NCI-H1417 (cell line): ENCODE results near the gene COL18A1.

ENCODE experiments used
- DNase-seq, 3 experiments: peaks; one replicate each; lab custom pipeline; 2025; lab: John Stamatoyannopoulos, UW

The COL18A1 gene

DNA sequence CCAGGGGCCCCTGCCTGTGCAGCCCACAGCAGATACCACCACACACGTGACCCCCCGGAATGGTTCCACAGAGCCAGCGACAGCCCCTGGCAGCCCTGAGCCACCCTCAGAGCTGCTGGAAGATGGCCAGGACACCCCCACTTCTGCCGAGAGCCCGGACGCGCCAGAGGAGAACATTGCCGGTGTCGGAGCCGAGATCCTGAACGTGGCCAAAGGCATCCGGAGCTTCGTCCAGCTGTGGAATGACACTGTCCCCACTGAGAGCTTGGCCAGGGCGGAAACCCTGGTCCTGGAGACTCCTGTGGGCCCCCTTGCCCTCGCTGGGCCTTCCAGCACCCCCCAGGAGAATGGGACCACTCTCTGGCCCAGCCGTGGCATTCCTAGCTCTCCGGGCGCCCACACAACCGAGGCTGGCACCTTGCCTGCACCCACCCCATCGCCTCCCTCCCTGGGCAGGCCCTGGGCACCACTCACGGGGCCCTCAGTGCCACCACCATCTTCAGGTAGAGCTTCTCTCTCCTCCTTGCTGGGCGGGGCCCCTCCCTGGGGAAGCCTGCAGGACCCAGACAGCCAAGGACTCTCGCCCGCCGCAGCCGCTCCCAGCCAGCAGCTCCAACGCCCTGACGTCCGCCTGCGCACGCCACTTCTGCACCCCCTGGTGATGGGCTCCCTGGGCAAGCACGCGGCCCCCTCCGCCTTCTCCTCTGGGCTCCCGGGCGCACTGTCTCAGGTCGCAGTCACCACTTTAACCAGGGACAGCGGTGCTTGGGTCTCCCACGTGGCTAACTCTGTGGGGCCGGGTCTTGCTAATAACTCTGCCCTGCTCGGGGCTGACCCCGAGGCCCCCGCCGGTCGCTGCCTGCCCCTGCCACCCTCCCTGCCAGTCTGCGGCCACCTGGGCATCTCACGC is 51.0 kb downstream of the COL18A1 start:
- DNase-seq = peak in 2 of 3 experiments; percentile 72 to 73

DNA sequence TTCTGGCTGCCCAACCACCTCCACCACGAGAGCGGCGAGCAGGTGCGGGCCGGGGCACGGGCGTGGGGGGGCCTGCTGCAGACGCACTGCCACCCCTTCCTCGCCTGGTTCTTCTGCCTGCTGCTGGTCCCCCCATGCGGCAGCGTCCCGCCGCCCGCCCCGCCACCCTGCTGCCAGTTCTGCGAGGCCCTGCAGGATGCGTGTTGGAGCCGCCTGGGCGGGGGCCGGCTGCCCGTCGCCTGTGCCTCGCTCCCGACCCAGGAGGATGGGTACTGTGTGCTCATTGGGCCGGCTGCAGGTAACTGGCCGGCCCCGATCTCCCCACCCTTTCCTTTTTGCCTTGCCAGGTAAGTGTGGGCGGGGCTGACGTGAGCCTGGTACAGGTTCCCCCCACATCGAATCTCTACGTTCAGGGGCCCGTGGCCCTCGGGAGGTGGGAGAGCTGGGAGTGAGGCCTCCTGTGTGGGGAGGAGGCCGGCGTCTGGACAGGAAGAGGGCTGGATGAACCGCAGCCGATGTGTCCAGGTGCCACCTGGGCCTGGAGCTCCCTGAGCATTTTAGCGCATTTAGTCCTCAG is 51.7 kb downstream of the COL18A1 start:
- peak in 1 of 3 experiments; percentile 42 for DNase-seq

DNA sequence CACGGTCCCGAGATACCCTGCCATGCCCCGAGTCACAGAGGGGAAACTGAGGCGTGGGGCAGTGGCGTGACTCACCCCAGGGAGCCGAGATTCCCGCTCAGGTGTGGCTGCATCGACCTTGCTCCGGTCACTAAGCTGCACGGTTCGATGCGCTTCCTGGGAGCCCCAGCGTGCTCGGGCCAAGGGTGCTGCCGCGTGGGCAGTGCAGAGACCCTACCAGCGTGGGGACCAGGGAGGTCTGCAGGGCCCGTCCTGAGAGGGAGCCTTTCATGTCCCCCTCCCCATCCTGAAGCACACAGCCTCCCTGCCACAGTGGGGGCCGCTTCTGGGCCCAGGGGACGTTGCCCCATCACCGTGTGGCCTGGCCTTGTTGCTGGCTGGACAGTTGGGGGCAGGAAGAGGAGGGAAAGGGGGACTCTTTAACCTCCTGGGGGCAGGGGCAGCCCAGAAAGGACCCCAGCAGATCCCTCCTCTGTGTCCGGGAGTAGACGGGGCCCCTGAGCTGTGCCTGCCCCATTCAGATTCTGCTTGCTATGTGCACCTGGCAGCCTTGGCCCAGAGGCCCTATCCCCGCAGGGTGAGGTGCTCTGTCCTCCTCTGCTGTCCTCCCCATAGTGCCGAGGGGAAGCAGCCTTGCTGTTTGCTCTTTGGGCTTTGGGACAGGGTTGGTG is 52.3 kb downstream of the COL18A1 start:
- no peak for DNase-seq

DNA sequence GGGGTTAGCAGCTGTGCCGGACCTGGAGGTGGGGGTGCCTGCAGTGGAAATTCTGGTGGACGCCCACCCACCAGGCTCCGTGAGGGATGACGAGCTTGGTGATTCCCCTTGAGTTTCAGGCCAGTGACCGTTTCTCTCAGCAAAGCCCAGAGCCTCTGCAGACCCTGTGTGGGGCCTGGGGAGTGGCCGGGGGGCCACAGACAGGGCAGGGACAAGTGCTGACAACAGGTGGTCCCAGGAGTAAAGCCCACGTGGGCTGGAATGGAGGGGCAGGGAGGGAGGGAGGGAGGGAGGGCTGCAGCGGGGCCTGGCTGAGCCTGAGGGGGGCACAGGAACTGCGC is 52.8 kb downstream of the COL18A1 start:
- DNase-seq = no peak

DNA sequence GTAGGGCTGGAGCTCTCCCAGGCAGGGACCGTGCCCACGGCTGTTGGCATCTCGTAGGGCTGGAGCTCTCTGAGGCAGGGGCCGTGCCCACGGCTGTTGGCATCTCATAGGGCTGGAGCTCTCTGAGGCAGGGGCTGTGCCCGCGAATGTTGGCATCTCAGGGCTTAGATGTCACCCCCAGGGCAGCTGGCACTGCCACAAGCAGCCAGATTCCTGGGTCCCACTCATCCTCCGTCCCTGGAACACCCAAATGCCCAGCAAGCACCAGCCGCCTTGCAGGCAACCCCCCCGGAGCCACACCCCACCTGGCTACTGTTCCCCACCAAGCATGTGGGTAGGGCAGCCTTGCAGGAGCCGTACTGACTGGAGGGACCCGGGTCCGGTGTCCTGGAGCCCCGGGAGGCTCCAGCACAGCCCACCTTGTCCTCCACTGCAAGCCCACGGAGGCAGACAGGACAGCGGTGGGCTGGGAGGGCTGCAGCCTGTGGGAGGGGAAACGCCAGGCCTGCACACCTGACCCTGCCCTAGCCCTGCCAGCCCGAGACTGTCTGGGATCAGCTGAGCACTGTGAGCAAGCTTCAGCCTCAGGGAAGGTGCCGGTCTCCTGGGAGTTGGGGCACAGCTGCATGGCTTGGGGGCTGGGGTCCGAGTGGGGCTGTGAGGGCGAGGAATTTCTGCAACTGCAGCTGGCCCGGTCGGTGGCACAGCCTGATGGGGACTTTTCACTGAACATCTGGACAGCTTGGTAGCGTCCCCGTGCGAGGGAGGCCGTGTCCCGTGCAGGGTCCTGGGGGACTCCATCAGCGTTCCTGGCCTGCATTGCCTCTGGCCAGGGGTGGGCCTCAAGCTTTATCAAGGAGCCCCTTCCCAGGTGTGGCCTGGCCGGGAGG is 53.6 kb downstream of the COL18A1 start:
- DNase-seq = no peak

DNA sequence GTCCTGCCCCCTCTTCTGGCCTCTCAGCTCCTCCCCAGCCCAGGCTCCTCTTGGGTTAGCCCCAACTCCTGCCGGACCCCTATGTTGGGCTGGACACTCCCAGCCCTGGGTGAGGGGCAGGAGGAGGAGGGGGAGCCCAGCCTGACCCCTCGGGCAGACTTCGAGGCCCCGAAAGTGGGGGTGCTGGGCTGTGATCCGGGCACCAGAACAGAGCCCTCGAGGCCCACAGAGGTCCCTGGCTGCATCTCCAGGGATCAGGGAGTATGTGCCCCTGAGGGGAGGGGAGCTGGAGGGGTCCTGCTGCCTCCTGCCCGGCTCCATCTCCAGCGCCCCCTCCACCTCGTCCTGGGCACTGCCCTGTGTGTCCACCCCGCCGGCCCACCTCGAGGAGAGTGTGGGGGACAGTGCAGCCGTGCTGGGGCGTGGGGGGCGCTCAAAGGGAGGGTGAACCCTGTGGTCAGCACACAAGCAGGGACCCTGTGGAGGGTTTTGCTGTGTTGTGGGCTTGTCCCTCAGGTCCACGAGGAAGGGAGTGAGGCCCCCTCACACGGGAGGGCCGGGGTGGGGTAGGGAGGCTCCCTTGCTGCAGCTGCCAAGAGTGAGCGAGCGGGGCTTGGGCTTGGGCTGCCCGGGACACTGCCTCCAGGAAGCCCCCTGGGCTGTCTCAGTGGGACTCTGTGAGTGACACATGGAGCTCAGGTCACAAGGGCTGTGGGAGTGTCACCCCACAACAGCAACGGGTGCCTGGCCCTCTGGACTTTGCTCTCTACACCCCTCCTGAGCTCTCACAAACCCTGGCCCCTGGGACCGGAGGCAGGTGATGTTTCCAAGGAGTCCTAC is 54.4 kb downstream of the COL18A1 start:
- DNase-seq = no peak

DNA sequence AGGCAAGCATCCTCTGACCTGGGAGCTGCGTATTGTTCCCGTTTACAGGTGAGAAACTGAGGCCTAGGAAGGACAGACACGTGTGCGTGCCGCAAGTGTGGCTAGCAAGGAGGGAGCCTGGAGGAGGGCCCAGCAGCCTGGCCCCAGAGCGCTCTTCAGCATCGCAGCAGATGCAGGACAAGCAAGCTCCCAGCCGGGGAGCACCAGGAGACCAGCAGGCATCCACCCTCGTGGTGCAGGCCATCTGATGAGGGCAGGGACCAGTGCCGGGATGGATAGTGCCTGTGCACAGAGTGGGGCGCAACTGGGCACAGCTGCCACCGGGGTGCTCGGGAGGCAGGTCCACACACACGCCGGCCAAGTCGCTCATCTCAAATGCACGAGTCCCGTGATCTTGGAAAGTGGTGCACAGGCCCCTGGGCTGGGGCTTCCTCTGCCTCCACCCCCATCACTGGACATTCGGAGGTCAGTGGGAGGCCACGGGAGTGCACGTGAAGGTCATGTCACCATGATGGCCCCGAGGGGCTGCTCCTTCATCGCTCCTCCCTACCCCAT is 55.1 kb downstream of the COL18A1 start:
- no peak for DNase-seq

DNA sequence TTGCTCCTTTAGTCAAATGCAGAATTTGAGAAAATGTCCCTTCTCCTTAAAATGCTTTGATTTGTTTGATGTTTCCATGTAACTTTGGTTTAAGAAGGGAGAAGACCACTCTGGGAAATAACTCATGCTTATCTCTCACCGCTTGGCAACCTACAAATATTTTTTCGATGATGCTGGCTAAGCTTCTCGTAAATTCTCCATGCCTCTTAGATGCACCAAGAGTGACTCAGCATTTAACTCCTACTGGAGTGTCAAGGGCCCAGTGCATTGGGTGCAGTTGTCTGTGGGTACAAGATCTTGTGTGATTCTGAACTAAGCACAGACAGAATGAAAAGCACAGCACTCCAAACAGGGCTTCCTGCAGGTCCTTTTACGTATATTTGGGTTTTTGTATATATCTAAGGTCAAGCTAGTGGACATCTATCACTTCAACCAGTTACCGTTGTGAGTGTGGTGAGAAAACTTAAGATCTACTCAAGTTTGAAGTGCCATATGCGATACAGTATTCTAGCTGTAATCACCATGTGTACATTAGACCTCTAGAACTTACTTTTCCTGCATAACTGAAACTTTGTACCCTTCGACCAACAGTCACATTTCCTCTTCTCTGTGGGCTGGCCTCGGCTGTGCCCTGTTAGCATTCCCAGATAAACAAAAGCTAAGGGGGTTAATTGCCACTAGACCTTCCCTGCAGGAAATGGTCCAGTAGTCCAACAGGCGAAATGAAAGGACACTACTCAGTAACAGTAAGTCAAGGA is 55.8 kb downstream of the COL18A1 start:
- DNase-seq = no peak

DNA sequence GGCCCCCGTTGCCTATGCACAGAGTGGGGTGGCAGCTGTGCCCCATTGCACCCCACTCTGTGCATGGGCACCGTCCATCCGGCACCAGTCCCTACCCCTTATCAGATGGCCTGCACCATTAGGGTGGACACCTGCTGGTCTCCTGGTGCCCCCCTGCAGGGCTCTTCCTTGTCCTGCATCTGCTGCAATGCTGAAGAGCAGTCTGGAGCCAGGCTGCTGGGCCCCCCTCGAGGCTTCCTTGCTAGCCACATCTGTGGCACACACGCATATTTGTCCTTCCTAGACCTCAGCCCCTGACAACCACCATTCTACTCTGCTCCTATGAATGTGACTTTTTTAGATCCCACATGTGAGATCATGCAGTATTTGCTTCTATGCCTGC is 56.4 kb downstream of the COL18A1 start:
- DNase-seq = no peak

DNA sequence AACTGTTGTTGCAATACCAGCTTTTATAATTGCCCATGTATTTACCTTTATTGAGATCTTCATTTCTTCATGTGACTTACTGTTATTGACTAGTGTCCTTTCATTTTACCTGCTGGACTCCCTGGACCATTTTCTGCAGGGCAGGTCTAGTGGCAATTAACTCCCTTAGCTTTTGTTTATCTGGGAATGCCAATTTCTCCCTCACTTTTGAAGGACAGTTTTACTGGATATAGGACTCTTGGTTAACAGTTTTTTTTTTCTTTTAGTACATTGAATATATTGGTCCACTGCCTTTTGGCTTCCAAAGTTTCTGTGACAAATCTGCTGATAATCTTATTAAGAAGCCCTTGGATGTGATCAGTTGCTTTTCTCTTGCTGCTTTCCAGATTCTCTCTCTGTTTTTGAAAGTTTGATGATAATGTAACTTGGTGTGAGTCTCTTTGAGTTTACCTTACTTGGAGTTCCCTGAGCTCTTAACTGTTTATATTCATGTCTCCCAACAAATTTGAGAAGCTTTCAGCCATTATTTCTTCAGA is 56.9 kb downstream of the COL18A1 start:
- no peak for DNase-seq

DNA sequence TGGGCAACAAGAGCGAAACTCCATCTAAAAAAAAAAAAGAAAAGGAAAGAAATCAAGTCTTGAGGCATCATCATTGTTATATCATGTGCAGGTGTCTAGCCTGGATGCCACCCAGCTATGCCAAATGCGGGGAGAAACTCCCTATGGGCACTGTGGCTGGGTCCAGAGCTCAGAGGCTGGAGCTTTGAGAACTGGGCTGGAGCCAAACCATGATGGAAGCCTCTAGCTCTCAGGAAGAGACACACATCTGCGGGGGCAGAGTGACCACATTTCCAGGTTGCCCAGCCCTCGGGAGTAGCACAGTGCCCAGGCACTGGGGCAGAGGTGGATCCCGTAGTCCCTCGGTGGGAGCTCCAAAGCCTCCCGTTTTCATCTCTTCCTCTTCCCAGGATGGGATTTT is 58.9 kb downstream of the COL18A1 start:
- no peak for DNase-seq

DNA sequence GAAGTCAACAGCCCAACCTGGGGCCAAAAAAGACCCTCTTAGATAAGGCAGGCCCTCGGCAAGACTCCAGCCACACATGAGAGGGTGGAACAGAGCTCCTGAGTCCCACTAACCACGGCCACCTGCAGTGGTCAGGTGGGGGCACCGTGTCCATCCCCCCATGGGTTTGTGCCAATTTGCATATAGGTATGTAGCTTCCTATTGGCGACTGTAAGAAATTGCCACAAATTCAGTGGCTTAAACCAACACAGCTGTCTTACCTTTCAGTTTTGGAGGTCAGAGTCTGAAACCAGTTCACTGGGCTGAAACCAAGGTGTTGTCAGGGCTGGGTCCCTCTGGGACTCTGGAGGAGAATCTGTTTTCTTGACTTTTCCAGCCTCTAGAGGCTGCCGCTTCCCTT is 59.3 kb downstream of the COL18A1 start:
- no peak for DNase-seq

DNA sequence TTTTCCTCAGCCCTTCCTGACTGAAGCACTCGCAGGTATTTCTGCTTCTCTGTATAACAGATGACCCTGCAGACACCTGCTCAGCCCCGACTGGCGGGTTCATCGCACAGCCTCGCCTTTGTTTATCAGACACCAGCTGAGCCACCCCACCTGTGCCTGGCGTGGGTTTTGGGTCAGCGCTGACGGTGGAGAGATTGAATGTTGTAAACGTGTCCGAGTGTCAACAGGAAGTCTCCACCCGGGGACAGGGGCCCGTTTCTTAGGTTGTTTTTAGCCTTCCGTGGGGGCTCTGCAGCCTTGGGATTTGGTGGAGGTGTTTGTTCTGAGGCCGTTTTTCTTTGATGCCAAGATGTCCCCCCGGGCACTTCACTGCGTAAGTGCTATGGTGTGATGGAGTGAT is 60.1 kb downstream of the COL18A1 start:
- peak; percentile 20 to 75 (median 37) for DNase-seq

DNA sequence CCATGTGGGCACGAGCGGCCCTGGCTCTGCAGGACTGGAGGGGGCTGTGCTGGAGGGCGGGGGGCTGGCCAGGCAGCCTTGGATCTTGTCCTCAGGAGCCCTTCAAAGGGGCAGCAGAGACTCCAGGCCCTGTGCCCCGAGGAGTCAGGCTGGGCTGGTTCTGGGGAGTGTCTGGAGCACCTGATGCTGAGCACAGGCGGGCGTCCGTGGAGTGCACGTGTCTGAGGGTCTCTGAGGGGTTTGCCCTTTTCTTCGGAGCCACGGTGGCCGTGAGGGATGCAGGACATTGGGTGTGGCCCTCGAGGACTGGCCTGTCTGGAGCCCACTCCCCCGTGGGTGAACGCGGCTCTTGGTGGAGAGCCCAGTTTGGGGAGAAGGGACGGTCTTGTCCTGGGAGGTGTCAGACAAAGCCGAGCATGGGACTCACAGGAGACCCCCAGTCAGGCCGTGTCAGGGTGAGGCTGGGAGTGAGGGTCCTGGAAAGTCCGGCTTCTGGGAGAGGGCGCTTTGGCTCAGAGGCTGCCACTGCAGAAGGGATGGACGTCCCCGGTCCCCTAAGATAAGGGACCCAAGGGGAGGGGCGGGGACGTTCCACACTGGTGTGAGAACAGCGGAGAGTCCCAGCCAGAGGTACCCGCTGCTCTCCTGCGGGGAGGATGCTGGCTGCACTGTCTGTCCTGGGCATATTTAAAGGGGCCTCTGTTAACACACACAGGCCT is 60.8 kb downstream of the COL18A1 start:
- DNase-seq = no peak

DNA sequence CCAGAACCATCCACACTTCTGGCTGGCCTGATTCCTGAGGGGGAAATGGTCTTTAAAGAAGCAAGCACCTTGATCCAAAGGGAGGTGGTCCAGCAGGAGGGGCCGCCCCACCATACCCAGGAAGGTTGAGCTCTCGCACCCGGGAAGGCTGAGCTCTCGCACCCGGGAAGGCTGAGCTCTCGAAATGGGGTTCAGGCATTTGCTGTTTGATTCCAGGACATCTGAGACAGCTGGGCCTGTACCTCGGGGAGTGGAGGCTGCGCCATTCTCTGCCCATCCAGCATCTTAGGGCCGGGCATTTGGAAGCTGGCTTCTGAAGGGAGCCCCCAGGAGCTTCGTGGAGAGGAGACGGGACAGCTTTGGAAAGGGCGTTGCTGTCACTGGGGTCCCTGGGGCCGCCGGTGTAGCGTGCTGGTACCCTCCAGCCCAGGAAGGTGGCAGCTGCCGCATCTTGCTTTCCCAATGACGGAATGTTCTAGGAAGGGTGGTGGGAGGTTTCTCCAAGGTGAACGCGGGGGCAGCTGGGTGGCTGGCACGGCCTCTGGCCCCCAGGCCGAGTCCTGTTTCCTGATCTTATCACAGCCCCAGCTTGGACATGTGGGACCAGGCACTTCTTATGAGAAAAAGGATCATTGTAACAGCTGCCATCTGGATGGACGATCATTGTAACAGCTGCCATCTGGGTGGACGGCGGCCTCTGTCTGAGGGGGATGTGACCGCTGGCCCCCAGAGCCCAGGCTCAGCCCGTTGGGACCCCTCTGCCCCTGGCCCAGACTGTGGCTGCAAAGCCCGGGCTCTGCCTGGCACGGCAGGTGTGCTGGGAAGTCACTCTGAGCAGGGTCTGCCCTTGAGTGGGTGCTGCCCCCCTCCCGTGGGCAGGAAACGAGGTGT is 61.6 kb downstream of the COL18A1 start:
- no peak for DNase-seq

DNA sequence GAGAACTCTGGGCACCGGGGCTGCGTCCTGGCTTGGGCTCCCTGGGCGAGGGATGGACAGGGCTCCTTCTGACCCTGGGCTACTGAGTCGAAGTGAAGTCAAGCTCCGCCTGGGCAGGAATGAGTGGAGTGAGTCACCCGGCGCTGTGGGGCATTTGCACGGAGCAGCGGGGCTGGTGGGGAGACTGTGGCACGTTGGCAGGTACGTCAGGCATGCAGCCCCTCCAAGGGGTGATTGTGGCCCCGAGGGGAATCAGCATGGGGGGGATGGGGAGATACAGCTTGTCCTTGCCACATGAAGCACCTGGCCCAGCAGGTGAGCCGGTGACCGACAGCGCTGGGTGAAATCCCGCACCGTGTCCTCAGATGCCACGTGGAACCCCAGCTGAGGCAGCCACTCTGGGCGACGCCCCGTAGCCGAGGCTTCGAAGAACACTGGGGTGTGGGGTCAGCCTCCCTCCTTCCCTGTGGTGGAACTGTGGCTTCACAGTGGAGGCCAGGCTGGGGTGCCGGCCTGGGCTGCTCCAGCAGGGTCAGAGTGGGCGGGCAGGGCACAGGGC is 62.3 kb downstream of the COL18A1 start:
- no peak for DNase-seq

DNA sequence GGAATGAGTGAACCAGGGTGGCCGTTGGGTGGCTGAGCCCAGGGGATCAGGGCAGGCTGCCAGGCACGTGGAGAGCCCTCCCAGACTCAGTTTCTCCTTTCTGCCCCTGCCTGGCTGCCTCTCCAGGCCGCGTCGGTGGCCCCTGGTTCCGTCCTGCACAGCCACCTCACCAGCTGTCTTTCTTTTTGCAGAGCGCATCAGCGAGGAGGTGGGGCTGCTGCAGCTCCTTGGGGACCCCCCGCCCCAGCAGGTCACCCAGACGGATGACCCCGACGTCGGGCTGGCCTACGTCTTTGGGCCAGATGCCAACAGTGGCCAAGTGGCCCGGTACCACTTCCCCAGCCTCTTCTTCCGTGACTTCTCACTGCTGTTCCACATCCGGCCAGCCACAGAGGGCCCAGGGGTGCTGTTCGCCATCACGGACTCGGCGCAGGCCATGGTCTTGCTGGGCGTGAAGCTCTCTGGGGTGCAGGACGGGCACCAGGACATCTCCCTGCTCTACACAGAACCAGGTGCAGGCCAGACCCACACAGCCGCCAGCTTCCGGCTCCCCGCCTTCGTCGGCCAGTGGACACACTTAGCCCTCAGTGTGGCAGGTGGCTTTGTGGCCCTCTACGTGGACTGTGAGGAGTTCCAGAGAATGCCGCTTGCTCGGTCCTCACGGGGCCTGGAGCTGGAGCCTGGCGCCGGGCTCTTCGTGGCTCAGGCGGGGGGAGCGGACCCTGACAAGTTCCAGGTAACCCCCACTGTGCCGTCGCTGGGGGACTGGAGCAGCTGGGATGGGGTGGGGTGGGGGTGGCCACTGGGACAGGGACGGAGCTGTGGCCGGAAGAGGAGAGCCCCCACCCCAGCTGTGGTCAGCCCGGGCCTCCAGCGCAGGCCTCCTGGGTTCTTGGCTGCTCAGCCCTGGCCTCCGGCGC is 63.3 kb downstream of the COL18A1 start:
- DNase-seq = no peak
